Inferior parietal cortex (tissue), 1 donor: ENCODE measurements around the gene FCHSD1.

ENCODE experiments used
- DNase-seq: peaks from one replicate; pipeline ENCODE4 v3.0.0-alpha.2; 2016; ENCODE audit errors: extremely low spot score

Gene FCHSD1

DNA sequence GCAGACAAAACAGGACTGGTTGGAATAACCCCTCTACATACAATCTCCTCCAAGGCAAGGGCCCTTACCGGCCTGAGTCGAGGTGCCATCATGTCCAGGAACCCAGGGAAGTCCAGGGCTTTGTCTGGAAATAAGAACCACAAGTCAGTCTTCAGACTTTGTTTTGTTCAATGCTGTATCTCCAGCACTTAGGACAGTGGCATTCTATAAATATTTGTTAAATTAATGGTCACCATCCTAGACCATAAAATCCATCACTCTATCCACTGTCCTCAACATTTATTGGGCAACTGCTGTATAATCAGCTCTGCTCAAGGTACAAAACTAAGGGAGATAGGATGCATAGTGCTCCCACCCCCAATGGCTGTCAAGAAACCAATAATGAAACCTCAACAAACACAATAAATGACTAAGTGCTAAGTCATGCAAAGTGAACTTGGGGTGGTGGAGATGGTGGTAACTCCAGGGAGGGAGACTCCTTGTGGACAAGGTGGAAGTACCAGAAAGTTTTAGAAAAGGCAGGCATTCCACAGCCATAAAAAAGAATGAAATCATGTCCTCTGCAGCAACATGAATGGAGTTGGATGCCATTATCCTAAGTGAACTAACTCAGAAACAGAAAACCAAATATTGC is 9.5 kb downstream of the FCHSD1 start:
- DNase-seq: no peak

- no peak for DNase-seq
Observed at GRCh38 chr5:141640698-141641097, 10.5 kb downstream of the FCHSD1 start.

DNA sequence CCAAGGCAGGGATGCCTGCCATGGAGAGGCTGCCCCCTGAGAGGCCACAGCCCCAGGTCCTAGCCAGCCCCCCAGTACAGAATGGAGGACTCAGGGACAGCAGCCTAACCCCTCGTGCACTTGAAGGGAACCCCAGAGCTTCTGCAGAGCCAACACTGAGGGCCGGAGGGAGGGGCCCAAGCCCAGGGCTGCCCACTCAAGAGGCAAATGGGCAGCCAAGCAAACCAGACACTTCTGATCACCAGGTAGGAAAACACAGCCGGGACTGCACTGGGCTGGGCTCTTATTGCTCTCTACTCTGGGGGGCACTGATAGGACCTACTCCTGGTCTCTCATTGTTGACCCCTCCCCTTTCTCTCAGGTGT is 11.2 kb downstream of the FCHSD1 start:
- no peak for DNase-seq

DNA sequence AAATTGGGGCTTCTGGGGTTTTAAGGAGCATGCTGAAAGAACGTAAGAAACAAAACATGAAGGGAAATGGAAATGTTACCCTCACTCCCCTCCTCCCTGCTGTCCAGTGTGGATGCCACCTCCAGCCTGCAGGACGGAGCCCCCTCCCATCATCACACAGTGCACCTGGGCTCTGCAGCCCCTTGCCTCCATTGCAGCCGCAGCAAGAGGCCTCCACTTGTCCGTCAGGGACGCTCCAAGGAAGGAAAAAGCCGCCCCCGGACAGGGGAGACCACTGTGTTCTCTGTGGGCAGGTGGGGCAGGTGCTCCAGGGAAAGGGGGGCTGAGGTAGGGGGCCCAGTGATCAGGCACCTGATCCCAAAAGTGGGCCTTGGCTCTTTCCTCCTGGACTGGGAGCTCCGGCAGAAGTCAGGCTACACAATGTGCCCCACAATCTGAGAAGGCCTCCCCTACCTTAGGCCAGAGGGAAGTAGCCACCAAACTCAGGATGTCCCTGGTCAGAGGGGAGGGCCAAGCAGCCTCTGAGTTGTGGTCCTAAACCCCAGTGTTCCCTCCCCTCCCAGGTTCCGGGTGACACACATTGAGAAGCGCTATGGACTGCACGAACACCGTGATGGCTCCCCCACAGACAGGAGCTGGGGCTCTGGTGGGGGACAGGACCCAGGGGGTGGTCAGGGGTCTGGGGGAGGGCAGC is 11.7 kb downstream of the FCHSD1 start:
- DNase-seq: no peak

- no peak for DNase-seq
Observed at GRCh38 chr5:141638771-141639170, 12.4 kb downstream of the FCHSD1 start.

DNA sequence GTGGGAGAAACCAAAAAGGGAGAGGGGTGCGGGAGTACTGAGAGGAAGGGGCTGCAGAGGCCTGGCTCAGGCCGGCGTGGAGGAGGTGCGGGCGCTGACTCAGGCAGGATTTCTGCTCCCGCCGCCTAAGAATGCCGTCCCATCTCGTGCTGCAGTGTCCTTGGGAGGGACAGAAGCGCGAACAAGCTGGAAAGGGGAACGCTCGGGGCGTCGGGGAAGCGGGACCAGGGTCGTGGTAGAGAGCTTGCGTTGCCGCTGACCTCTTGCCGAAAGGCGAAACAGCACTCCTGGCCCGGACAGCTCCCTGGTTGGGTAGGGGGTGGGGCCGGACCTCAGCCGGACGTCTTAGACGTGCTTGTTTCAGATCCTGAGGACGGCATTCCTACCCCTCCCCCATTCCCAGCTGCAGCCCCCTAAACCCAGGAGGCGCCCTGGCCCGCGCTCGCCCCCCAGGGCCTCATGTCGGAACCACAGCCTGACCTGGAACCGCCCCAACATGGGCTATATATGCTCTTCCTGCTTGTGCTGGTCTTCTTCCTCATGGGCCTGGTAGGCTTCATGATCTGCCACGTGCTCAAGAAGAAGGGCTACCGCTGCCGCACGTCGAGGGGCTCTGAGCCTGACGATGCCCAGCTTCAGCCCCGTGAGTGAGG is 13.3 kb downstream of the FCHSD1 start:
- DNase-seq: no peak

GRCh38 chr5:141637123-141637766 is 14.0 kb downstream of the FCHSD1 start:
- DNase-seq: no peak

GRCh38 chr5:141636413-141637122 is 14.7 kb downstream of the FCHSD1 start, which contains the start of the genes HDAC3 and RELL2:
HDAC3 (minus strand) TSS chr5:141636849; CDS start chr5:141636790, 59 bp downstream.
RELL2 (plus strand) TSS chr5:141636997; CDS start chr5:141638226, 1,229 bp downstream.
- DNase-seq: peak; percentile 92

DNA sequence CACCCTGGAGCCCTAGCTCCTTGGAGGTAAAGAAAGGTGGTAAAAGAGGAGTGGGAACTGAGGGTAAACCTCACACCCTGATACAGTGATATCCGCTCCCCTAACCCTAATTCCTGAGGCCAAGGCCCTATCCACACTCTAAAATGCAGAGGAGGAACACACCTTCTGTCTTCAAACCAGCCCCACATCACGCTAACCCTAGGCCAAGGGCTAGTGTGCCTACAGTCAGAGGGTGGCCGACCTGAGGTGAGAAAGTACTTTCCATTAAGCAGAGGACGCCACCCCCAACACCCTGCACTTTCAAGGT is 15.2 kb downstream of the FCHSD1 start:
- no peak for DNase-seq

GRCh38 chr5:141635646-141636045 is 15.6 kb downstream of the FCHSD1 start:
- no peak for DNase-seq

DNA sequence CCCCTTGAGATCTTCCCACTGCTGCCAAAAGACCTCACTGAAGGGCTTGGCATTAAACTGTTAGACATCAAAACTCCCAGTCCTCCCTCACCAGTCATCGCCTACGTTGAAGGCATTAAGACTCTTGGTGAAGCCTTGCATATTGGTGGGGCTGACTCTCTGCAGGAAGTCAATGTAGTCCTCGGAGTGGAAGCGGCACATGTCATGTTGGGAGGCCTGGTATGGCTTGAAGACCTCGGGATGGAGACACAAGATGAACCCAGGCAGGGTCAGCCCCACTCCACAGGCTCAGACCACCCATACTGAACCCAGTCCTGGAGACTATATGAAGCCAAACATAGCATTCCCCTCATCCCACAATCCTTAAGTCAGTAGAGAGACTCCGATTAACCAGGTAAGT is 16.5 kb downstream of the FCHSD1 start:
- DNase-seq: no peak

GRCh38 chr5:141633871-141634561 is 17.2 kb downstream of the FCHSD1 start:
- no peak for DNase-seq

GRCh38 chr5:141632650-141633049 is 18.6 kb downstream of the FCHSD1 start:
- DNase-seq: no peak

DNA sequence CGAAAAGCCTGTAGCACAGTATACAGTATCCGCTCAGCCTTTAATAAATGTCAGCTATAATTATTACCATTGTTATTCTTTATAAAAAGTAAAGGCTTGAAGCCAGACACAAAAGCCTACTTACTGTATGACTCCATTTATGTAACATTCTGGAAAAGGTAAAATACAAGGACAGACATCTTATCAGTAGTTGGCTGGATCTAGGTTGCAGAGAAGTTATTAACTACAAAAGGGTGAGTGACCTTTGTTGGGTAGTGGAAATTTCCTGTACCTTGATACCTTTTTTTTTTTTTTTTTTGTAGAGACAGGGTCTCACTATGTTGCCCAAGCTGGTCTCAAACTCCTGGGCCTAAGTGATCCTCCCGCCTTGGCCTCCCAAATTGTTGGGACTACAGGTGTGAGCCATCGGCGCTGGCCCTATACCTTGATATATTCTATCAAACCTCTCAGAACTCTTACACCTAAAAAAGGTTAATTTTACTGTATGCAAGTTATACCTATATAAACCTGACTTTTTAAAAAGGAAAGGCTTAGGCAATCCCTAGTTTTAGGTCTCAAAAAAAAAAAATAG is 20.6 kb downstream of the FCHSD1 start:
- DNase-seq: no peak

GRCh38 chr5:141628175-141628788 is 22.9 kb downstream of the FCHSD1 start:
- no peak for DNase-seq

DNA sequence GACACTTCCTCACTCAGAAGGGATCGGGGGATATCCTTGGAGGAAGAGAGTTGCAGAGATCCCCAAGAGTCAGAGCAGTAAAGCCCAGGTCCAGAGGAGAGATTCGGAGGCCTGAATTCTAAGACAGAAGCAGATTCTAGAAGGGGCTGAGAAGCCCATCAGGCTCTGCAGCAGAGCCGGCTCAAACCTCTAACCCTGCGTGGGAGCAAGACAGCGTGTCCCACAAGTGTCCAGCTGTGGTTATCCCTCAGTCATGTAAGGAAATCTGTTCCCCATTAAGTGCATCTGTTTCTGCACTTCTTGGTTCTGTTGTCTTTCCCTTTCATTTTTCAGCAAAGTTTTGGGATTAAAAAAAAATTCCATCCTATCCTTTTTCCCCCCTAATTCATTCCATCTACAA is 27.6 kb downstream of the FCHSD1 start:
- DNase-seq: no peak

- no peak for DNase-seq
Observed at GRCh38 chr5:141623186-141623585, 28.0 kb downstream of the FCHSD1 start.

DNA sequence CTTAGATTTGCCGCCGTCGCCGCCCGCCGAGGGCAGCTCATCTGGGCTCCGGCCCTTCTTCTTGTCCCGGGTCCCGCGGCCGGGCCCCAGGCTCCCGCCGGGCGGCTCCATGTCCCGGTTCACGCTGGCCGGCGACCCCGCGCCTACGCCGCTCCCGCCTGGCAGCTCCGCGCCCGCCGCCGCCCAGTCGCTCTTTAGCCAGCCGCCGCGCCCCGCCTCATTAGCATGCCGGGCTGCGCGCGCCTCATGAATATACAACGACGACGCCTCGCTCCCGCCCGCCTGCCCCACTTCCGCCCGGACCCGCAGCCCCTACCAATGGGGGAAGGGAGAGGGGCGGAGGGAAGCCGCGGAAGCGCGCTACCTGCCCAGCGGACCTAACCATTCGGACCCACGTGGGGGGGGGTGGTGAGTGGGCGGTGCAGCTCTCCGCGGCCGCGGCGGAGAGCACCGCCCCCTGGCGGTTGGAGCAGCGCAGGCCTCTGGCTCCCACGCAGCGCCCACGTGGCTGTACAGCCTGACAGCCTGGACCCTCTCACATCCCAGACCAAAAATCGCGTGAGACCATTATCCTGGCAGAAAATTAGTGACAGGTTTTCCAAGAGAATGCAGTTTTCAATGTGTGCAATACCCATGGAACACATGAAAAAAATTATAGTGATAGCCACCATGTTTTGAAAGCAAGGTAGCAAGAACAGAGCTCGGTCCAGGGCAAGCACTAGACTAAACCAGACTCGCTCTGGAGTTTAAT is 32.2 kb downstream of the FCHSD1 start, which contains the start of gene DIAPH1:
Gene DIAPH1, minus strand, starts transcription at position 197 of the 751 bp plus-strand sequence. Its CDS starts 86 bp downstream, at position 111.
- DNase-seq: peak; percentile 79

DNA sequence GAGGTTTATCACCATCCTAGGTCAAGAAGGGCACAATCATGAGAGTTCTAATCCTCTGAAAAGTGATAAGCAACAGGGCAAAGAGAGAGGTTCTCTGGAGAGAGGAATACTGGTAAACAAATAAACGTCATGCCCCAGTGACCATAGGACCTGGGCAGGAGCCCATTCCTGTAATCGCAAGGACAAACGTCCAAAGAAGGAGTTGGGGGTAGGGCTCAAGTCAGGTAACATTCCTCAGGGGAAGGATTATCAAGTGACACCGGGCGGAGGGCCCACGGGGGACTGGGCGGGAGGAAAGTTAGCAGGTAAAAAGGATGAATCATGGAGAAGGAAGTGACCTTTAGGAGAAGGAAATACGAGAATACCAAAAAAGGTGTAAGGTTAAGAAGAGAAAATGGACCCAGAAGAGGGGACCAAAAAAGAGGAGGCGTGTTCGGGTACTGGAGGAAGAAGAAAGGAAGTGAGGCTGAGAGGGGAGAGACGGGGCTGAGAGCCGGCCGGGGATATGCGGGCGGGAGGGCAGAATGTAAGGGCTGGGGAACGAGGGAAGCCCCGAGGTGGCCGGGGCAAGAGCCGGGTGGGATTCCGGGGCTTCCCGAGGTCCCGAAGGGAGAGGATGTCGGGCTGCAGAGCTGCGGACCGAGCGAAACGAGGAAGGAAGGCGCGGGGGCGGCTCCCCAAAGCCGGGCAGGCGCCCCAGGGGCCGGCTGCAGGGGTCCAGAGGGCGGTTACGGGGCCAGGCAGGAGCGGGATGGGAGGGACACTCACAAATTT is 33.0 kb downstream of the FCHSD1 start:
- DNase-seq: no peak
